Activated CD8-positive, alpha-beta memory T cell treated with anti-CD3 and anti-CD28 coated beads, Interleukin-2, amount 50 U/mL, for 1 hour (primary cell): Measurements from ENCODE around the gene DOCK1.

Source experiments
- DNase-seq: peaks from one replicate; pipeline ENCODE4 v3.0.0-alpha.2; 2020; ENCODE audit errors: extremely low read depth

The DOCK1 gene

DNA sequence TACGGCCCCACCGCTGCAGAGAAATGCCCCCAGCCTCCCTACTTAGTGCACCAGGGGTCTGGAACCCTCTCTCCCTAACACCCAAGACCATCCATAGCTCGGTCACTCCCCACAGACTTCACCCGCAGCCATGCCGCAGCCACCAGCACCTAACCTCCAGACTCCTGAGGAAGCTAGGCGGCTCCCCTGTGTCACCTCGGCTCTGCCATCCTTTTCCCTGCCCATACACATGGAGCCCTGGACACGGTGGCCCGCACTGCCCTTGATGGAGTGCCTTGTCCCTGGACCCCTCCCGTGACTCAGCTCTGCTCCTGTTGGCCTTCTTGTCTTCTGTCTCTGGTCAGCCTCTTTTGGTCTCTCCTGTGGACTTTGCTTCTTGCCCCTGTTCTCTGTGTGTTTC, 183.7 kb downstream of the DOCK1 start:
- DNase-seq = no peak

DNA sequence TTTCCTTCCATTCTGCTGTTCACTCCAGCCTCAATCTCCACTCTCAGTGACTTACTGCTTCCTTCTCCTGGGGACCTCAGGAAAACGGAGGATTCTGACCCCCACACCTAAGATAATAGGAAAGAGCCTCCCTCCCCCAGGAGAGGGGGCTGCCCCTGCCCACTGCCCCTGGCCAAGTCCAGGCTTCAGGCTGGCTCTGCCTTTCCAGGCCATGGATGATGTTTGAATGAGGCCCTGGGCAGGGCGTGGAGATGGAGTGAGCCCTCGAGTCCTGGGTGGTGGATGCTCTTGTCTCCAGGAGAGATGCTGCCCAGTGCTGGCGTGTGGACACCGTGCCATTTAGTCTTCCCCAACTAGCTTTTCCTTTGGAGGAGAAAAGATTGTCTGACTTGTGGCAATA, 184.2 kb downstream of the DOCK1 start:
- DNase-seq = no peak

DNA sequence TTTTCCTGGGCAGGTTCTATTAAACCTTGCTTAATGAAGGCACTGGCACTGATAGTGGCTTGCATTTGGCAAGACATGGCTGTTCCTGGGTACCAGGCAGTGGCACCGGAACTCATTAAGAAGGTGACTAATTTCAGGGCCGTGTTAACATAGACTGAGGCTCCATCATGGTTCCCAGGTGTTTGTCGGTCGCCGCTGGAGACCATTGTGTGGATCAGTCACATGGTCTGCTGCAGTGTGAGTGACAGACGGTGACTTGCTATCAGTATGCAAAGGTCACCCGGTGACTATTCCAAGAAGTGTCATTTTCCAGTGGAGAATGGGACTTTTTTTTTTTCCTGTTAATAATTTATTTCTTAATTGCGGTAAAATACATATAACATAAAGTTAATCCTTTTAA, 184.9 kb downstream of the DOCK1 start:
- no peak for DNase-seq

GRCh38 chr10:127091354-127091753, 186.1 kb downstream of the DOCK1 start:
- no peak for DNase-seq

GRCh38 chr10:127092916-127093315, 187.7 kb downstream of the DOCK1 start:
- DNase-seq = no peak

DNA sequence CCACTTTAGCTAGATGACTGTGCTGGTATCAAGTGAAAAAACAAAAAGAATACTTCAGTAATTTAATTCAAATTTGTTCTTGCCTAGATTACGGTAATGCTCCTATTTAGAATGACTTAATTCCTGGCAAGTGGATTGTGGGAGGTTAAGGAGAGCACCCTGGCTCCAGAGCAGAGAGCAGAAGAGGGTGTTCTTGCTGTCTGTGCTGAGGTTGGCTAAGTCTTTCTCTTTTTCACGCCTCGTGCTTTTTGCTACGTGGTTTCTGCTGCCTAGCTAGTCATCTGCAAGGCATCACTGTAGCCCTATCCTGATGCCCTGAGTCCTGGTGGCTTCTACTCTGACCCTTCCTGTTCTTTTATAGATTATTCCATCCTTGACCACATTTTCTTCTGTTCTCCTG, 189.8 kb downstream of the DOCK1 start:
- no peak for DNase-seq

- DNase-seq = no peak
Measured at GRCh38 chr10:127100983-127101615, 195.9 kb downstream of the DOCK1 start.

DNA sequence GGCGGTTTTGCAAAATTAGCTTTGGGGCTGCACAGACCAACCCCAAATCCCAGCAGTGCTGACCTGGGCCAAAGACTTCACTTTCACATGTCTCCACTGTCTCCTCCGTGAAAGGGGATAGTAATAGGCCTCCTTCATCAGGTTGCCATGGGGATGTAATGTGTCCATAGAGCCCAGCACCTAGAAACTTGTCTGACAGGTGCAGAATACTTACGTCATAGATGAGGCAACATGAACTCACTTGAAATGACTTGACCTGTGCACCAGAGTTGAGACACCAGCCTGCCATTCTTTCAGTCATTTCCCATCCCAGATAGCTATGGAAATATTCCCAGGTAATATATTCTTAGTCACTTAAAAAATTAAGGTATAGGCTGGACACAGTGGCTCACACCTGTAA, 196.9 kb downstream of the DOCK1 start:
- no peak for DNase-seq

DNA sequence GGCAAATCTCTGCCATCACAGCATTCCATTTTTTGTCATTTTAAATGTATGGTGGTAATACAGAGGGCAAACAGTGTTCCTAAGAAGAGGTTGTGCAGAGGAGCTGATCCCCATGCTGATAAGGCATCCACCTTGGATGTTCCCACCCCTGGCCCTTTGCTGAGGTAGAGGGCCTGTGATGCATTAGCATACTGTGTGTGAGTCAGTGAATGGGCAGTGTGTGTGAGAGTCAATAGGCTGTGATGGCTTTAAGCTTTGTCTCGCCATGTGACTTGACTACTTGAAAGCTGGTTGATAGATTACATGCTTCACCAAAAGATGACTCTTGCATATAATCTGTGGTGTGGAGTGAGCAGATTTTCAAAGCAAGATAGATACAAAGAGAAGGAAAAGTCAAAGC, 209.9 kb downstream of the DOCK1 start:
- DNase-seq = no peak

GRCh38 chr10:127117125-127117524, 211.9 kb downstream of the DOCK1 start:
- DNase-seq = no peak

GRCh38 chr10:127118034-127118433, 212.8 kb downstream of the DOCK1 start:
- no peak for DNase-seq

GRCh38 chr10:127119936-127120335, 214.7 kb downstream of the DOCK1 start:
- DNase-seq = no peak

- no peak for DNase-seq
Measured at GRCh38 chr10:127122831-127123230, 217.6 kb downstream of the DOCK1 start.

GRCh38 chr10:127123626-127124025, 218.4 kb downstream of the DOCK1 start:
- DNase-seq = no peak

GRCh38 chr10:127125331-127125730, 220.1 kb downstream of the DOCK1 start:
- DNase-seq = no peak

DNA sequence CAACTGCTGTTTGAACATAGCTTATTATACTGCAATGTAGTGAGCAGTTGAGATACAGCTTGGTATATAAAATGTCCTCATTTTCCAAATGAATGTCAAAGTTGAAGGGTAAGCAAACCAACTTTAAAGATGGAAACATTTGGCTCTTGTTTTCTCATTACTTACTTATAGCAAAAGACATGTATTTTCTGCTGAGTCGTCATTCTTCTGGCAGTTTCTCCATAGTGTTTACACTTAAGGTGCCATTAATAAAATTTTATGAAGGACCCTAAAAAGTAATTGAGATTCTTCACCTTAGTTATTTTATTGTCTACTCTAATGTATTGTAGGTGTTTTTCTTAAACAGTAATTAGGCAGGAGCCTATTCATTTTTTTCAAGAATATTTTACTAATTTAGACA, 222.6 kb downstream of the DOCK1 start:
- DNase-seq = no peak

DNA sequence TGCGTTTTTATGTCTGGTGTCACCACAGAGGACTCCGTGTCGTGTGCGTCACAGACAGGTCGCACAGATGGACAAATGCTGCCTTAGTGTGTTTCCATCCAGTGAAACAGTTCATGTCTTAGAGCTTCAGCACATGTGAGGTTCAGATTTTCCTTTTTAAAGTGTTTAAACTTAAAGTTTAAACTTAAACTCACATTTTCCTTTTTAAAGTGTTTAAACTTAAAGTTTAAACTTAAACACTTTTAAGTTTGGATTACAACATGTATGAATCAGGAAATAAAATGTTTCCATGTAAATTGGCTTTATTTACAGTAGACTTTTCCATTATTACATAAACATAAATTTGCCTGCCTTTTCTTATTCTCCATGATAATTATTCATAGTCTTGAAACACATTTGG, 223.9 kb downstream of the DOCK1 start:
- no peak for DNase-seq

DNA sequence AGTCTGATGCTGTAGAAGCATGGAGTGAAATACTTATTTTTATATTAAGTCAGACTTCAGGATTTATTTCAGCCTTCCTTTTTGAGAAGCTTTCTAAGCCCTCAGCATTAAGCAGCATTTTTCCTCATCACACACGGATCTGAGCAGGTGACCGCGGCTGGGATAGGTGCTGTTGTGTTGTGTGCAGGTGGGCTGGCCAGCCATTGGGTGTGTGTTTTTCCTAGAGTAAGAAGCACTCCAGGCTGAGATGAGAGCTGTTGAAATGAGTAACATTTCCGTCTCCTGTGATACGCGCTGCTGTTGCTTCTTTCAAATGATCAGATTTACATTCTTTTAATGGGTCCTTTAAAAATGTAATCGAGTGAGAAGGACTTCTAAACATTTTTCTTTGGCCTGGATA, 227.2 kb downstream of the DOCK1 start:
- DNase-seq = no peak

- no peak for DNase-seq
Measured at GRCh38 chr10:127133225-127133624, 228.0 kb downstream of the DOCK1 start.

- DNase-seq = no peak
Measured at GRCh38 chr10:127133672-127134500, 228.7 kb downstream of the DOCK1 start.

GRCh38 chr10:127135844-127136577, 230.8 kb downstream of the DOCK1 start:
- DNase-seq = no peak

DNA sequence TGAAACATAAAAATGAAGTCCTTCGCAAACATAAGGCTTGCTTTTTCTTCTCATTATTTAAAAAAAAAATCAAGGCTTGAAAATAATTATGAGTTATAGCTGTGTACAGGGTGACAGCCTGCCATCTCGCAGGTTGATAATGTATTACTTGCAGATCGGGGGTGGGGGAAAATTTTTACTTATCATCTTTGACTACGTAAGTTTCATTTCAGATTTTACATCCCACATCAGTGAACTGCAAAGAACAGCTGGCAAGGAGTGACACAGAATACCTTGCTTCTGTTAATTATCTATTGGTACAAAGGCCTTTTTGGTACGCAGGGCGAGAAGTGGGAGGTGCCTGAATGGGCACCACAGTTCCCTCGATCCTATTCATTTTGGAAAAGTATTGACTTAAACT, 232.2 kb downstream of the DOCK1 start:
- DNase-seq = no peak

- no peak for DNase-seq
Measured at GRCh38 chr10:127142136-127142535, 236.9 kb downstream of the DOCK1 start.
